HG02642 (cell line): ENCODE results near the gene ARHGAP26.

Experiments used
- ATAC-seq: cut with Tn5 transposase; IDR thresholded peaks from one replicate; pipeline ENCODE4 v1.9.1; 2021; ENCODE audit warnings: mild to moderate bottlenecking; ENCODE audit not compliant: unreplicated experiment, poor library complexity

The ARHGAP26 gene

DNA sequence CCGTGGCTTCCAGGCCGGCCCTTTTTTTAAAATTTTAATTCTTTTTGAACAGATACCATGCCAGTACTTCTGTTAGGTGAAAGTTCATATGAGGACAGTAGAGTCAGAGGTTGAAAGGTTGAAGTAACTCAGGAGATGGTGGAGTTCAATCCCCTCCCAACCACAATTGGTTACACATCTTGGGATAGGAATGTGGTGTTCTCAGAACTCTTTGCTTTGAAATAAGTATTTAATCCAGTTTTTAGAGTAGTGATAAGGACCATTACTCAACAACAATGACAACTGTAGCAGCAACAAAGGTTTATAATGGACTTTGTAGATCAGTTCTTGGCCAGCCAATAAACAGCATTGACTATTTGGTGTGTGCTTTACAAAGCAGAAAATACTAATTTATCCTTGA lies 116.0 kb downstream of the ARHGAP26 start:
- ATAC-seq, result no peak

DNA sequence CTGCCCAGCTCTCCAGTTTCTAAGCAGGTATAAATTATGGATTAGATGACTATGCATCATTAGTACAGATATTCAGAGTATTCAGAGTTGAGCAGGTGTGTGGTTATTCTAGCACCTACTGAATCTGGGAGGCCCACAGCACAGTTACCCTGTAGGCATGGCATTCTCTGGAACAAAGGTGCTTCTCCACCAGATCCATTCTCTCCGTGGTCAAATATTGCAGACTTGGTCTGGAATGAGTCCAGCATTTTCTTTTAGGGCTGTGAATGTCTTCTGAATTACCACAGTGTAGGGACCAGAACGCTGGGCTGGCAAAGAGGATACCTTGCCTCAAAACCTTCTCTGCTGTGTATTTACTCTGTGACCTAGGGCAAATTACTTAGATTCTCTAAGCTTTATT lies 116.8 kb downstream of the ARHGAP26 start:
- no peak for ATAC-seq

DNA sequence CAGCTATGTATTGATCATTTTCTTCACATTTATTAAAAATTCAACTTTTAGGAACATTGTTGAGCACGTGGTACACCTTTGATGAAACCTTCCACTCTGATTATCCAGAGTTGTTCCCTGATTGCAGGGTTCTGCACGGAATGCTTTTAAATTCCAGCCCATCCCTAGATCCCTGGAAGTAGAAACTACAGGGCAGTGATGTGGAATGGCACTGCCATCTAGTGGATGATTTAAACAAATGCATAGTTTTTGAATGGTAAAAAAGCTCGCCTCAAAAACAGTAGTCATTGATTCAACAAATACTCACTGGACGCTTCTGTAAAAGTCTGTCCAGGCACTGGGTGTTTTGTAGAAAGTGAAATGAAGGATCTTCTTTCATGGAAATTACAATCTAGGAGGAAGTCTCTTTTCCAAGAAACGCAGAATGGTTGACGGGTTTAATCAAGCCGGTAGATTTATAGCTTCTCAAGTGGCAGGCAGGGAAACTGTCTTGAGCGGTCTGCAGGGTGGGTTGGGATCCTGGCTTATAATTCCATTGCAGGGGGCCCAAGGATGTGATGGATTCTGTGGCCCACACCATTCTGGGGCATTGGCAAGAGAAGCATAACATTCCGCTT lies 118.4 kb downstream of the ARHGAP26 start:
- no peak for ATAC-seq

DNA sequence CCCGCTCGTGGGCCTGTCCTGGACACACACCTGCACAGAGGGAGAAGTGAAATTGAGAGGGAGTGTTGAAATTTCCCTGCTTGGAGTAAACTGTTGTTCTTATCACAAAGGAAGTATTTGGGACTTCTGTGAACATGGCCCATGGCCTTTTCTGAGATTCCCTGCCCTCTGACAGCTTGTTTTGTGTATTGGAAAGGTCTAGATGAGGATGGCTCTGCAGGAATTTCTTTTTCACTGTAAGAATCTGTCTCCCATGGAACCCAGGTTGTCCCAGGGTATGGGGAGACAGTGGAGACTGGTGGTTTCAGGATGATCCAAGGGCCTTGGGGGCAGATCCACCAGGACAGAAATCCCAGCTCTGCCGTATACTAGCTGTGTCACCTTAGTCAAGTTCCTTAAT lies 121.8 kb downstream of the ARHGAP26 start:
- no peak for ATAC-seq

DNA sequence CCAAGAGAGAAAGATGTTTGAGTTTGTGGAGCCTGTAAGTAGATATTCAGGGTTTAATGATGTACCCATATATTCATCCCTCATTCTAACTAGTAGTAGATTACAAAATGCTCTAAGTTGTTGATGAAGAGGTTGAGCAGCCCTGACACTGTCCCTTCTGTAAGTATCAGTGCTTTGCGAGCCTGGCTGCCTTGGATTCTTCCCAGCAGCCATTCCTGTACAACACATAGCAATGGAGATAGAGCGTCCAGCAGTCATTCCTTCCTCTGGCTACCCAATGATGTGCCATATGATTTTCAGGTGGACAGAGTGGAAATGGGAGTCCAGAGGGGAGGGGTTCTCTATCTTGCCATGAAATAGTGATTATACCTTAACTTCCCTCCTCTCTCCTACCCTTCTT lies 124.1 kb downstream of the ARHGAP26 start:
- no peak for ATAC-seq

DNA sequence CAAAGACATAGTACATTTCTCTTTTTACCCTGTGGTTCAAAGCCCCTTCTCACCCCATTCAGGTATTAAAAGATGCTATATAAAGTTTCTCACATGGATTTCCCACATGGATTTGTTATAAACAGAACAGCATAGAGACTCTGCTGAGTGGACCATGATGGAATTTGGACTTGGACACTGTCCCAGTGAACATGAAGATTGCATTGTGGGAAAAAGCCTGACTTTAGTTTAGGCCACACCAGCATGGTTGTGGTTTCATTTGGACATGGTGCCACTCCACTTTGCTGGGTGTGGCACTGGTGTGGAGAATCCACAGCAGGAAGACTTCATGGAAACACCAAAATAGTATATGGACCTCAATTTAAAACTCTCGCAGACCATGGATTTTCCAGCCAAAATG lies 124.6 kb downstream of the ARHGAP26 start:
- no peak for ATAC-seq

DNA sequence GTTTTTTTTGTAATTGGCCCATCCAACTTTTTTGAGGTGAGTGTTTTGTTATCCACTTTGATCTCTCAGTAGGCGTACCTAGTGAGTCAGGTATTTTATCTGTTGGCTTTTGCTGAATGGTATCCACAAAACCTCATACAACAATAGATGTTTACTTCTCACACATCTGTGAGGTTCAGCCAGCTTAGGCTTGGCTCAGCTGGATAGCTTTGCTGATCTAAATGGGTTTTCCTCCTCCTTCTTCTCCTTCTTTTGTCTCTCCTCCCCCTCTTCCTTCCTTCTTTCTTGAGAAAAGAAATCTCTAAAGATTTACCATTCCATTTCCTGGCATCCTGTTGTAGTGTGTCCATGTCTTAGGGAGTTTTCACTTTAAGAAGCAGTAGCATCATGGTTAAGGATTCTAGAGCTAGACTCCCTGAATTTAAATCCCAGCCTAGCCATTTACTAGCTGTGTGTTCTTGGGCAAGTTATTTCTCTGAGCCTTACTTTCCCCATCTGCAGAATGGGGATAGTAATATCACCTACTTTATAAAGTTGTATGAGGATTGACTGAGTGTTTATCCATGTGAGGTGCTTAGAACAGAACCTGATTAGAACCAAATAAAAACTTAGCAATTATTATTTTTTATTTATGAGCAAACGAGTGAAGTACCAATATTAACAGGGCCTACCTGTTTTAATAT lies 126.3 kb downstream of the ARHGAP26 start:
- no peak for ATAC-seq

DNA sequence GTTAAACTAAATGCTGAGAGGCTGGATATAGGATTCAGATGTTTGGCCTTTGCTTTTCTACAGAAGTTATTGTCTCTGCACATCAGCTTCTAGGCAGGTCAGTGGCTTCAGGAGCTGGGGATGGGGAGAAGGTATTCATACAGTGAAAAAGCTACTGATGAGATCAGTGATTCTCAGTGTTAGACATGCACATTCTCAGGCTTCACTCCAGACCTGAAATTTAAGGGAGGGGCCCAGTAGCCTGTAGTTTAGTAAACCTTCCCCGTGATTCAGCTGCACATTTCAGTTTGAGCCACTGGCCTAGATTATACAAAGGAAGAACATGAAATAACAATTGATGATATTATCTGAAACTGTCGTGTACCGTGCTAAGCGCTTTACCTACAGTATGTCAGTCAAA lies 127.2 kb downstream of the ARHGAP26 start:
- no peak for ATAC-seq

DNA sequence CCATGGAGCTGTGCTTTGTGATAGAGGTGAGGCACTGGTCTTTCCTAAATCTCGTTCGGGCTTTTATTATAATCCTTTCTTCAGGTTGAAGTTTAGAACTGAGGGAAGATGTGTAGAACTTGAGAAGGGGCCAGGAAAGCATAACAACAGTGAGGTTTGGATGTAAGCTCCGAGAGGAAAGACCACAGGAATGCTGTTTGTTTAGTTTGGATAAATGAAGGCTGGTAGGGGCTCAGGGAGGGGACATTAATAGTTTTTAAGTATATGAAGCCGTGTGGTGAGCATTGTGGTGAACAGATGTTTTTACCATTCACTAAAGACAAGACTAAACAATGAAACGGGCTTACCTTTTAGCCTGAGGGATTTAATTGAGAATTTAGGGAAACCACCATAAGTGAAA lies 130.8 kb downstream of the ARHGAP26 start:
- no peak for ATAC-seq

DNA sequence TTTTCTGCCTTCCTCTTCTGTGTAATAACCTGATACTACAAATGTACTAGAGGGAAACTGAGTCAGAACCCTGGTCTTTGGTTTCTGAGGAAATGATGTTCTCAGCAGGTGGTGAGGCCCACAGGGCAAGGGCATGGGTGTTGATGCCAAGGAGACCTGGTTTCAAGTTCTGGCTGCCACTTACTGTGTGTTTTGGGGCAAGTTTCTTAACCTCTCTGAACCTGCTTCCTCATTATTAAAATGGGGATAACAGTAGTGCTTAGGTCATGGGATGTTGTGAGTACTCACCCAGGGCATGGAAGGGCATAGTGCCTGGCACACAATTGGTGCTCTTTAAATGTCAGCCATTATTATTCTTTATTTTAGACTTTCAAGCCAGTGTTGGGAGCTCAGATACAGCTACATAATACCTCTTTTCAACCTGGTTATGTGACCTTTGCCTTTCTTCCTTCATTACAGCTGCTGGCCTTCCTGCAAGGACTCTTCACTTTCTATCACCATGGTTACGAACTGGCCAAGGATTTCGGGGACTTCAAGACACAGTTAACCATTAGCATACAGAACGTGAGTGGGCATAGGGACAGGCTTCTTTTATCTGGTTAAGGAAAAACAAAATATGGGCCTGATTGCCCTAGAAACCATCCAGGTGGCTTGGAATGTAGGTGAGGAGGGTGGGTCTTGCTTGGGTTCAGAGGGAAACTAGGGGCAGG lies 131.5 kb downstream of the ARHGAP26 start:
- ATAC-seq, result no peak

DNA sequence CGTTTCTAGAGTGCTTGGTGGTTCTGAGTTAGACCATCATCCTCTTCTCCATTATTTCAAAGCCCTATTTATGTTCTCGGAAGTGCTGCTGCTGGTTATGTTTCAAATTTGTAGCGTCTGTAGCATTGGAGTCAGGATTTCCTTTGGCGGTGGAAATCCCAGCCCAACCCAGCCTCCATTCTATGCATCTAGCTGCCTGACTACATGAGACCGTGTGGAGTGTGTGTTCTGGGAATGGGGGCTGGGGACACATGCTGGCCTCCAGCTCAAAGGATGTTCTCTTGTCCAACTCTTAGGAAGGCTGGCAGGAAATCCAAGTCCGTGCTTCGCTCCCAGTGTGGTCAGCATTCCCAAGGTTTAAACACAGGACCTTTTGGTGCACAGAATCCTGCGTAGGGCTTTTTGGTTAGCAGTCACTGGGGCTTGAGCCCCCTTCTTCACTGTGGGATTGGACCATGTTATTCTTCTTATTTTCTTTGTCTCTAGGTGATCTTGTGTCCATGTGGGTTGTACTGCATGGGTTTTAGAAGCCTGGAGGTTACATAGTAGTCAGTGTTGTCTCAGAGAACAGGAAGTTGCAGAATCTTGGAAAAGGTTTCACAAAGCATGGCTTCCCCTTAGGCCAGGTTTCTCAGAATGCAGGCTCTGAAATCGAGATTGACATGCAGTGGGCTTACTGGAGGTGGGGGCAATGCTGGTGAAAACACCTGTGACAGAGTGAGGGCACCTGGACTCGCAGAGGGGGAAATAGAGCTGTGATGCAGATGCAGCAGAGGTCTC lies 132.2 kb downstream of the ARHGAP26 start:
- no peak for ATAC-seq

DNA sequence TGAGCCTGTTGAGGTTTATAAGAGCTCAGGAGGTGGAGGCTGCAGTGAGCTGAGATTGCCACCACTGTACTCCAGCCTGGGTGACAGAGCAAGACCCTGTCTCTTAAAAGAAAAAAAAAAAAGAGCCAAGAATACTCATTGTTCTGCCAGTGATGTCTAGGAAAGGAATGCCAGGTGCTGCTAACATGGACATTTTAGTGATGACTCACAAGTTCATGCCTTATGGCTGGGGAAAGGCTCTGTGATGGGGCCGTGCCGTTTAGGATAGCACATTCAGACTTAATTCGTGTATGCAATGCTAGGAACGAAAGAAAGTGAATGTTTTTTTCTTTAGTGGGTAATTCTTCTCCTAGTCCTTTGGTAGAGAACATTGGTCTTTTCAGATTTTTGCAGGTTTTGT lies 134.2 kb downstream of the ARHGAP26 start:
- ATAC-seq, result no peak

DNA sequence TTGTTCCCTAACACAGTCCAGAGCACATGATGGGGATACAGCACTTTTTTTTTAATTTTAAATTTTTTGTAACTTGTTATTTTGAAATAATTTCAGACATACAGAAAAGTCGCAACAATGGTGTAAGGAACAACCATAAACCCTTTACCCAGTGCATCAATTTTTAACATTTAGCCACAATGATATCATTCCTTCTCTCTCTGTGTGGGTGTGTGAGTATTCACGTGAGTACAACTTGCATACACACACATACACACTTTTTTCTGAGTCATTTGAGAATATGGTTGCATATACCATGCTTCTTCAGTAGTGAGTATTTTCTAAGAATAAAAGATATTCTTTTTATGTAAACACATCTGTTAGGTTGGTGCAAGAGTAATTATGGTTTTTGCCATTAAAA lies 135.2 kb downstream of the ARHGAP26 start:
- no peak for ATAC-seq

DNA sequence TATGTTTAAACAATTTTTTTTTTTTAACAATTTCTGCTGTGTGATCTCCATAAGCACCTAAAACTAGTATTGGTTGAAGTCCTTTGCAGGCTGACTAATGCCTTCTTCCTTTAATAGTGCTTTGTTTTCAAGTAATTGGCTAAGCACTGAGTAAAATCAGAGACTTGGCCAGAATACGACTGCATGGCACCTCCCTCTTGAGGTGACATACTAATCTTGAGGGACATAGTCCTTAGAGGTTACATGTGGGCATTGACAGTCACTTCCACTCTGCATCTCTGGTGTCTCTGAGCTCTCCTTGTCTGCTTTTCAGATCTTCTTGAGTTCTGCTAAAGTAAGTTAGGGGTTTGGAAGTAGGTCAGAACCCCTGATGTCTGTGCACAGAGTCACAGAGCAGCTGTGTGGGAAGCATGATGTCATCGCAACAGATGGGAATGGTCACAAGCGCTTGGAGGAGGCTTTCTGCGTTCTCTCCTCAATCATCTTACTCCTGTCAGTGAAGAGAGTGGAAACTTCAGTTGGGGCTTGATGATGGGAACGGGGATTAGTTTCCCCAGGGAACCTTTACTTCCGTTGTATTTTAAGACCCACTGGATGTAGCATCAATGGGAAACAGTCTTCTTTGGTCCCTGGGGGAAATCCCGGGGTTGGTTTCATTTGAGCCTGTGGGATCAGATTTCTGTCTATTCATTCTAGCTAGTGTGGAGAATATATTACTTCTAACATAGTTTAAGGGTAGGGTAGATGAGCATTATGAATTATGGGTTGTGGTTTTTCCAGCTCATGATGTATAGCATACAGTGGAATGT lies 136.9 kb downstream of the ARHGAP26 start:
- no peak for ATAC-seq

DNA sequence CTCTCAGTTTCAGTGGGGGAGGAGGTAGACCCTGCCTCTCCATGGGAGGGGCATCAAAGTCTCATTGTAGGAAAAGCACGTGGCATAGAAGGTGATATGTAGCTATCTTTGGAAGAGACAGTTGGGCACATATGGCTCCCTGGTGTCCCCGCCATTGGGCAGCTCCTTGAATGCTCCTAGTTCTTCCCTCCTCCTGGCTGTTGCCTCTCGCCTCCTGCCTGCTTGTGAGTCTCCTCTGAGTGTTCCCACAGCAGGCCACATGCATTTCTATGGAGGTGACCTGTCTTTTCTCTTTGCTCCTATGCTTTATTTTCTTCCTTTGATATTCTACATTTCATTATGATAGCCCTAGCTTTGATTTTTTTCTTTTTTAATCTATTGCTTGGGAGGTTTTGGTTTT lies 138.5 kb downstream of the ARHGAP26 start:
- ATAC-seq, result no peak

DNA sequence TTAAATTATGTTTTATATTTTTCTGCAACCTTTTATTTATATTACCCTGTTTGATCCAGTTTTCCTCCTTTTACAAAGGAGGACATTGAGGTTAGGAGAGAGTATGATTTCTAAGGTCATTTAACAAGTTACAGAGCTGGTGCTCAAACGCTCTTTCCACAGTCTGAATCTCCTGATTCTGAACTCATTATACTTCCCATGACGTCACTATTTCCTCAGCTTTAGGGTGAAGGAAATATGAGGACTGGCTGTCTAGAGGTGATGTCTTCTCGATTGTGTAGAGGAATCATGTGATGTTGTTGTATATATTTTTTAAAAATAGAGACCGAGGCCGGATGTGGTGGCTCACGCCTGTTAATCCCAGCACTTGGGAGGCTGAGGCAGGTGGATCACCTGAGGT lies 140.0 kb downstream of the ARHGAP26 start:
- ATAC-seq, result no peak

DNA sequence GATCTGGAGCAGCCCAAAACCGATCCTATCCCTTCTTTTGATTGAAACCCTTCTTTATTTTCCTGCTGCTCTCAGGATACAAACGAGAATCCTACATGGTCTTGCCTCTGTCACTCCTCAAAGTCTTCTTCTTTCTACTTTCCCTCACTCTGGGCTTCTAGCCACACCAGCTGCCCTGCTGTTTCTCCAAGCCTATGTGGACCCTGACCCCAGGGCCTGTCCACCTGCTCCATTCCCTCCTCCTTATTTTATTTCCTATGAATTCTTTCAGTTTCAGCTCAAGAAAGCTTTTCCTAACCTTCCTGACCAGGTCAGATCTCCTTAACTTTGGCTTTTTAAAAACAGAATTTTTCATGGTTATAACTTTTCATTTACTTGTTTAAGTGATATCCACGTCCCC lies 141.0 kb downstream of the ARHGAP26 start:
- no peak for ATAC-seq

DNA sequence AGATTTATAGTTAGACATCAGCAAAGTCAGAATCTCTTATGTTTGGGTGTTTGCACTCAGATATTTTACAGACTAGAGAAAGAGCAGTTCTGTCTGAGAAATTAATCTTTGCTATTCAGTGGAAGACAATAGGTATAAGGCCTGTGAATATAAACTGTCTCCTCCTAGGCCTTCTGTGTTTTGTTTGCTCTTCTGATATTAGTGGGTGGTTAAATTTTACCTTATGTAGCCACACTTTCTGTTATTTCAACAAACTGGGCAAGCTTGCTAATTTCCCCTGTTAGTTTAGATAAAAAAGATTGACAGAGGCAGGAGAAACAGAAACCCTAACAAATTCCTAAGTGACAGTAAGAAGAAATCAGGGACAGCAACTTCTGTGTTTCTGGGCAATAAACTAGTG lies 141.6 kb downstream of the ARHGAP26 start:
- ATAC-seq, result no peak

DNA sequence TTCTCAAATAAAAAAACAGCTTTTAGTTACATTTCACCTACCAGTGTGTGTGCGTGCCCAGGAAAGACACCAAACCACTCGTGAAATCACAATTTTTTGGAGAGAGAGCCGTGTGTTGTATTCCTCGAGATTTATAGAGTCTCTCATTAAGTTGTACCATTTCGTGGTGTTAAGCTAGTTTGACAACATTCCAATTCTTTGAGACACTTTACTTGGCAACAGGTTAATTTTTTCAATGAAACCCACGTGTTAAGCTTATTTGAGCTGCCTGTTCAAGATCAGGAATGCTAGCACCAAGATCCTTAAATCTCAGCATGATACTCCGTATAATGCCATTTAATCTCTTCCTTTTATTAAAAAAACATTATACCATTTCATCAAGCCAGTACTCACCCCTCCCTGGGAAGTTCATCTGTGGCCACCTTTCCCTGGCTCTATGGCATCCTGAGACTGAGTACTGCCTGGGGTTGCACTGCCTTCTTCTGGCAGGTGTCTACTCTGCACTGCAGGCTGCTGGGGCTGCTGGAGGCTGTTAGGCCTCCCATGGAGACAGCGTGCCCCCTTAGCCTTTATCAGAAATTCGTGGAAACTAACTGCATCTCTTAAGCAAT lies 143.7 kb downstream of the ARHGAP26 start:
- ATAC-seq, result no peak

DNA sequence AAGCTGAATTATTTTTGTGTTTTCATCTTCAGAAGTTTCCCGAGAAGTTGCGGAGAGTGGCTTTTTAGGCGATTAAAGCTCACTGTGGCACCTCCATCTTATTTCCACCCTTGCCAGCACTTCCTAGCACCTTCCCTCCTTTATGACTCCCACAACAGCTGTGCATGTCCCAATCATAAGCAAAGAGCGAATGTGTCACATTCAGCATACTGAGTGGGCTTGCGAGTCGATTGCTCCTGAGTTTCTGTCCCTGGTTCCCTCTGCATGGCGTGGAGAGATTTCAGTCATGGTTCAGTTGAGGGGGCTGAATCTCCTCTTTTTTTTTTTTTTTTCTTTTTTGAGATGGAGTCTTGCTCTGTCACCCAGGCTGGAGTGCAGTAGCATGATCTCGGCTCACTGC lies 144.9 kb downstream of the ARHGAP26 start:
- ATAC-seq, result no peak
